Fibroblast of villous mesenchyme (primary cell): ENCODE data around the gene GRM7. TPM values are rescaled to one million over a fixed set of nuclear protein-coding genes. Genes with fewer than 3 reads are reported as not detected.

Source experiments
- DNase-seq: peaks from one replicate; pipeline ENCODE4 v3.0.0-alpha.2; 2010; ENCODE audit warnings: low read depth
- H3K4me3 ChIP-seq: 2 replicates; pipeline ENCODE4 v1.5.1; 2011; ENCODE audit warnings: low read depth, mild to moderate bottlenecking, low read length
- total RNA-seq: library from RNA; depleted of rRNA; stranded (reverse); fragments of >200 nt; gene quantifications from 2 replicates; pipeline ENCODE4 v1.2.3, GENCODE V29; 2012
- TF ChIP-seq, protein P1 (sequence below): IDR thresholded peaks from 2 replicates; pipeline ENCODE4 v1.5.1; 2012; ENCODE audit warnings: low read depth, mild to moderate bottlenecking, low read length; ENCODE audit not compliant: insufficient read depth

GRM7 gene
- total RNA-seq, 1 donor = not detected

DNA sequence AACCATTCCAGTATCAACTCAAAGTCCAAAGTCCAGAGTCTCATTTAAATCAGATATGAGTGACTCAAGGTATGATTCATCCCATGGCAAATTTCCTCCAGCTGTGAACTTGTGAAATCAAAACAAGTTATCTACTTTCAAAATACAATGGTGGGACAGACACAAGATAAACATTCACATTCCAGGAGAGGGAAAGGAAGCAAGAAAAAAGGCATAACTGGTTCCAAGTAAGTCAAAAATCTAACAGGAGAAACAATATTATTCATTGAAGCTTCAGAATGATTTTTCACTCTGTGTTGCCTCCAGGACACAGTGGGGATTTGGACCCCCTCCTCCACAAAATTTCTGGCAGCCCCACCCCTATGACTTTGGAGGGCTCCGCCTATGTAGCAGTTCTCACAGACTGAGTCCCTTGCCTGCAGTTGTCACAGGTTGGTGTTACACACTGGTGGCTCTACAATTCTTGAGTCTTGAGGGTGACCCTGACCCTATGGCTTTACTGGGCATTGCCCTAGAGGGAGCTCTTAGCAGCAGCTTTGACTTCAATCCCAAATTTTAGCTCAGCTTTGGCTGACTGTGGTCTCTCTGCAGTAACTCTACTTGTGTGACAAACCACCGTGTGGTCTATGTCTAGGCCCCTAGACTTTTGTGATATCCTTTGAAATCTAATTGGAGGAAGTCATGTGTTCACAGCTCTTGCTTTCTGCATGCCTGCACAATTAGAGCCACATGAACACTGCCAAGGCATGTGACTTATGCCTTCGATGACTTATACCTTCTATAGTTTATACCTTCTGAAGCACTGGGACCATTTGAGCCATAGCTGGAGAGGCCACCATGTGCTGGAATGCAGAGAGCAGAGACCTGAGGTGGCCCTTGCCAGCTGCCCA lies 644.2 kb downstream of the GRM7 start:
- peak; percentile 78 for DNase-seq
- no peak overlapping the region for H3K4me3 ChIP-seq
- TF ChIP-seq, protein P1, sequence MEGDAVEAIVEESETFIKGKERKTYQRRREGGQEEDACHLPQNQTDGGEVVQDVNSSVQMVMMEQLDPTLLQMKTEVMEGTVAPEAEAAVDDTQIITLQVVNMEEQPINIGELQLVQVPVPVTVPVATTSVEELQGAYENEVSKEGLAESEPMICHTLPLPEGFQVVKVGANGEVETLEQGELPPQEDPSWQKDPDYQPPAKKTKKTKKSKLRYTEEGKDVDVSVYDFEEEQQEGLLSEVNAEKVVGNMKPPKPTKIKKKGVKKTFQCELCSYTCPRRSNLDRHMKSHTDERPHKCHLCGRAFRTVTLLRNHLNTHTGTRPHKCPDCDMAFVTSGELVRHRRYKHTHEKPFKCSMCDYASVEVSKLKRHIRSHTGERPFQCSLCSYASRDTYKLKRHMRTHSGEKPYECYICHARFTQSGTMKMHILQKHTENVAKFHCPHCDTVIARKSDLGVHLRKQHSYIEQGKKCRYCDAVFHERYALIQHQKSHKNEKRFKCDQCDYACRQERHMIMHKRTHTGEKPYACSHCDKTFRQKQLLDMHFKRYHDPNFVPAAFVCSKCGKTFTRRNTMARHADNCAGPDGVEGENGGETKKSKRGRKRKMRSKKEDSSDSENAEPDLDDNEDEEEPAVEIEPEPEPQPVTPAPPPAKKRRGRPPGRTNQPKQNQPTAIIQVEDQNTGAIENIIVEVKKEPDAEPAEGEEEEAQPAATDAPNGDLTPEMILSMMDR = no peak

DNA sequence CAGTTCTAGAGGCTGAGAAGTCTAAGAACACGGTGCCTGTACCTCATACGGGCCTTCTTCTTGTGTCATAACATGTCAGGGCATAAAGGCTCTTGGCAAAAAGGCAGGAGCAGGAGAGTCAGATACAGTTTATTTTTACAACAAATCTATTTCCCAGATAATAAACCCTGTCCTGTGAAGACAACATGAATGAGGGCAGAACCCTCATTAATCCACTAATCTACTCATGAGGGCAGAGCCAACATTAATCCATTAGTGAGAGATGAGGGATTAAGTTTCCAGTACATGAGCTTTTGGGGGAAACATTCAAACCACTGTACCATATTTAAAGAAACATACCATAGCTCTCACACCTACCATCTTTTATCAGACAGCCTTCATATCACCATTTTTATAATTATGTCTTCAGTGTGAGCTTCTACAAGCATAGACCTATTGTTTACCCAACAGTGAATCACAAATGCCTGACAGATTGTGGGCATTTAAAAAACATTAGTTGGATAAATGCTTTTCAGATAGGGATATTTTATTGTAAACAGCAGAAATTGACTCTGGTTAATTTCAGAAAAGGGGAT lies 645.8 kb downstream of the GRM7 start:
- TF ChIP-seq, protein P1 = no peak
- no peak for DNase-seq
- H3K4me3 ChIP-seq = no peak overlapping the region

DNA sequence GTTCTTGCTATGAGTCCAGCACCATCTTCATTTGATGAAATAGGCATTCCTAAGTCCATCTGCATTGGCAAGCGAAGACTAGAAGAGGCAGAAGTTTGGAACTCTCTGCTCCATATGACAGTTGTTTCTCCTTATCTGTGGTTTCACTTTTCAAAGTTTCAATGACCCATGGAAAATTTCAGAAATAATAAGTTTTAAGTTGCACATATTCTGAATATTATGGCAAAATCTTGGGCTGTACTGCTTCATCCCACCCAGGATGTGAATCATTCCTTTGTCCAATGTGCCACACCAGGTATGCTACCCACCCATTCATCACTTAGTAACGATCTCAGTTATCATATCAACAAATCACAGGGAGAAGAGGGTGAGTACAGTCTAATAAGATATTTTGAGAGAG lies 647.9 kb downstream of the GRM7 start:
- TF ChIP-seq, protein P1 = no peak
- no peak for DNase-seq
- no peak overlapping the region for H3K4me3 ChIP-seq

DNA sequence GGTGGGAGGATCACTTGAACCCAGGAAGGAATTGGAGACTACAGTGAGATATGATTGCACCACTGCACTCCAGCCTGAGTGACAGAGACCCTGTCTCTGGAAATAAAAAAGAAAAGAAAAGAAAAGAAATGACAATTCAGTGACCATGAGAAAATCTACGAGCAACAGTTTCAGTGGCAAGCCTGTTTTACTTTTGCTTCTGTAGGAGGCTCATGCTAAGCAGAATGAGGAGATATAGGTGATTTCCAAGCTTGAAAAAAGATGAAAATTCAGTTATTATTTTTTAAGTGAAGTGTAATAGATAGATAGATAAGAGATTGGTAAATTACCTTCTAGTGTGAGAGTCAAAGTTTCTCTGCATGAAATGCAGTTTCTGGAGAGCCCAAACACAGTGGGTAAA lies 651.1 kb downstream of the GRM7 start:
- TF ChIP-seq, protein P1 = no peak
- DNase-seq = no peak
- no peak overlapping the region for H3K4me3 ChIP-seq

DNA sequence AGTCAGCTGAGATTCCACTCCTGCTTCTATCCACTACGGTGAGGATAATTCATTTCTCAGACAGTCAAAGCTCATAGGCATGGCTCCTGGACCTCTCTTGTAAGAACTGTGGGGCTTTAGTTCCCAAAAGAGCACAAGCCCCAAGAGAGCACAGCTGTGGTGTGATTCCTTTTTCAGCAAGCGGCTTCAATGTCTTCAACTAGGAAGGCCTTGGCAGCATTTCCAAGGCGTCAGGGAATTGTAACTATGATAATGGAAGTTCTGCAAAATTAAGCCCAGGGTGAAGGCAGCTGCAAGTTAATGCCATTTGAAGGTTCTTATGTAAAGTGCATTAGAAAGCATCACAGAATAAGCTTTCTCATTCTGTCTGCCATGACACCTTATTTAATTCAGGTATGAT lies 657.1 kb downstream of the GRM7 start:
- TF ChIP-seq, protein P1 = no peak
- DNase-seq = no peak
- H3K4me3 ChIP-seq = no peak overlapping the region

DNA sequence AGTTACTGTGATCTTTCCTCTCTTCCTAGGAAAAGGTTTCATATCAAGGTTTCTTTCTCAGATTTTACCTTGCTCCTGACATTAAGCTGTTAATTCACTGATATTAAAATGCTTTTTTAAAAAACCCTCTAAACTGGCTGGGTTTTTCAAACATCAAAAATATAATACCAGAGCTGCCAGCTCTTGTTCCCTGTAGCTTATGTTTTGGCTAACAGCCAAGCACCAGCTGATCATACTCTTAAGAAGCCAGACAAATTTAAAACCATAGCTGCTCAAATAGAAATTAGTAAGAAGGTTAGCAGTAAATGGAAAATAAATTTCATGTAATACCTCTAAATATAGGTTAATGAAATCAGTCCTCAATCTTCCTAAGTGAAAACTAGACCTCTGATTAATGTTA lies 657.5 kb downstream of the GRM7 start:
- H3K4me3 ChIP-seq = no peak overlapping the region
- no peak for DNase-seq
- TF ChIP-seq, protein P1 = no peak
